D721Med (cell line): ENCODE results near the gene DNMT3A.

Experiments
- DNase-seq: peaks from one replicate; pipeline ENCODE4 v3.0.0; 2011; ENCODE audit warnings: low spot score; ENCODE audit not compliant: insufficient read length
- FAIRE-seq: peaks from 2 replicates; lab custom pipeline; 2011; peaks lifted over from hg19 to GRCh38; lab: Jason Lieb, UNC
- CTCF ChIP-seq: IDR thresholded peaks from 2 replicates; pipeline ENCODE4 v1.5.1; 2012; ENCODE audit warnings: mild to moderate bottlenecking, control low read depth; ENCODE audit not compliant: insufficient read depth; ENCODE audit errors: missing control alignments

Gene DNMT3A

GRCh38 chr2:25238920-25239319, 102.8 kb downstream of the DNMT3A start:
- DNase-seq (no peak), FAIRE-seq (no peak)
- TF ChIP-seq CTCF, result no peak

DNA sequence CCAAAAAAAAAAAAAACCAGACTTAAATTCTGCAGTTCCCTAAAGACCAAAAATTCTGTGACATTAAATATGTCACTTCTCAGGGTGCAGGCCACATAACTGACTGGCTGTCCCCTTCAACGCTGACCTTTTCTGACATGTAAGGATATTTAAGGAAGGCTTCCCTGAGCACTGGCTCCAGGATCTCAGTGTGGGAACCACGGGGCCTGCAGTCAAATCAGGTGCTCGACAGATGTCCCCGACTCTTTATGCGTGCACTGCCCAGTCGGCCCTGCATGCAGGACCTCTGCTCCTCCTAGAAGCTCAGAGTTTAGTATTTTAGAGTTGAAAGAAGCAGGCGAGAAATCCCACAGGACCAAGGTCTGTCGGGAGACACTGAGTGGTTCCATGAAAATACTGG, 104.0 kb downstream of the DNMT3A start:
- no peak for TF ChIP-seq CTCF
- DNase-seq, result no peak
- FAIRE-seq, result no peak

DNA sequence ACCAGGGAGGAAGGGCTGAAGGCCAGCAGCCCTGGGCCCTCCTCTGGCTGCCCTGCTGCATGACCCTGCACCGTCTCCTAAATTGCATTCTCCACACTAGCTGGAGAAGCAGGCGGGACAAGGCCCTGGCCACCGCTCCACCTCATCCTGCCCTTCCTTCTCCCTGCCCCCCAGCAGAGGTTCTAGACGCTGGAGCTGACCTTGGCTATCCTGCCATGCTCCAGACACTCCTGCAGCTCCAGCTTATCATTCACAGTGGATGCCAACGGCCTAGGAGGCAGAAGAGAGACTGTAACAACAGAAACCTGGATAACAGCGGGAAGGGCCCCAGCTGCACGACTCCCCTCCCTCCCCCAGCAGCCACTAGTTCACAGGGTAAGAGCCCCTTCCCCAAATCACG, 105.0 kb downstream of the DNMT3A start:
- no peak for TF ChIP-seq CTCF
- FAIRE-seq (no peak), DNase-seq (no peak)

DNA sequence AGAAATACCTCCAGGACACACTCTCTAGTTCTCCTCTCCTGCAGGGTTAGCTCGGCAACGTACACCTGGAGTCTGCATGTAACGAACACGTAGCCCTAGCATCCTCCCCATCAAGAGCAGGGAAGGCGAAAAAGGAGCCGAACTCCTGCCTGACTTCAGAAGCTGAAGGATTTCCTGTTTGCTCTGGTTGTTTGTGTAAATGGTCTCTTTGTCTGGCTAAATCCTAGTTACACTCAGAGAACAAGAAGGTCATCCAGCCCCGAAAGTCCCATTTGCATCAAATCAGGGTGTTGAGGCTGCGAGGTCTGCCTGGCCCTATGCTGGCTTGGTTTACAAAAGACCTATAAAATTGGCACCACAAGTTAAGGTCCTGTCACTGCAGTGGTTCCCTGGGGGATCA, 107.0 kb downstream of the DNMT3A start:
- FAIRE-seq, result no peak
- TF ChIP-seq CTCF, result no peak
- DNase-seq, result no peak

- FAIRE-seq, result no peak
- no peak for TF ChIP-seq CTCF
- DNase-seq, result no peak
Measured at GRCh38 chr2:25233916-25234605, 107.7 kb downstream of the DNMT3A start.

DNA sequence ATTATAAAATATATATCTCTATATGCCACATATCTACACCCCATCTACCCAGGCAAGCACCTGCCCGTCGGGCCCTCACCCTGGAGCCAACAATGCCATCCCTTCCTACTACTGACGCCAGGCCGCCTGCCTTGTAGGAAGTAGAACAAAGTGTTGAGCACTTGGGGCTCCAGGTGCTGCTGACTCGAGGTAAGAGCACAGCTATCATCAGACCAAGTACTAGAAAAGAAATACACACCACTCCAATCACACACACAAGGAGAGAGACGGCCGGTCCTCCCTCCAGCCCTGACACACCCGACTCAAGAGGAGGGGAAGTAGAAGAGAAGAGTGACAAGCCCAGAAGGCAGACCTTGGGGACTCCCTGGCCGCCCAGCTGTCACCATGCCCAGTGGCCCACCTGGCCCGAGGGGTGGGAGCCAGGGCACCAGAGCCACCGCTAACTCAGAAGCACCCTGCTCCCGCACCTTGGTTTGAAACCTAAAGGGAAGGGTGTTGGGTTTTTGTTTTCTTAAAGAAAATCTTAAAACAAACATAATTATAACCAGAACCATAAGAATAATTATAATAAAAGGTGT, 109.4 kb downstream of the DNMT3A start:
- FAIRE-seq, result no peak
- TF ChIP-seq CTCF, result no peak
- no peak for DNase-seq

DNA sequence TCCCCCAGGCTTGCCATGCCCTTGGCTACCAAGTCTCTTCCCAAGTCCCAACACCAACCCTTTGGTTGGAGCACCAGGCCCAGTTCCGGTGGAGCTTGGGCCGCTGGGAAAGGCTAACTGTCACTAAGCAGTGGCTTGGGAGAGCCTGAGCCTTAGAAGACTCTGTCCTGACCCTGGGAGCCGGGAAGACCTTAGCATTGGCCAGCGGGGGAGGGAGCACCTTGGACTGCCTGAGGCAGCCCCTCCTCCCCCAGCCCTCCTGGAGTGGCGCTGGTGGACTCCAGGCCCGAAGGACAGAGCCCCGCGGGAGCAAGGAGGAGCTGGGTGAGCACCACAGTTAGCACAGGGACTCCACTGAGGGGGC, 110.8 kb downstream of the DNMT3A start:
- DNase-seq (no peak), FAIRE-seq (no peak)
- no peak for TF ChIP-seq CTCF
